ENCODE measurements around the gene GRK1.

Gene GRK1

GRCh38 chr13:113726961-113727411, 60.0 kb downstream of the GRK1 start:
- no peak overlapping the region for H3K4me3 ChIP-seq (replicated peaks; ENCODE audit: low read depth, low read length)
- TF ChIP-seq CTCF (IDR thresholded peaks at IDR 0.05; ENCODE audit: low read length, missing control alignments) = no peak
- DNase-seq (ENCODE audit: low read depth) = no peak

- no peak for DNase-seq (ENCODE audit: low read depth)
- H3K4me3 ChIP-seq (replicated peaks; ENCODE audit: low read depth, low read length) = no peak overlapping the region
- TF ChIP-seq CTCF (IDR thresholded peaks at IDR 0.05; ENCODE audit: low read length, missing control alignments) = no peak
Observed at GRCh38 chr13:113728571-113729054, 61.6 kb downstream of the GRK1 start.

DNA sequence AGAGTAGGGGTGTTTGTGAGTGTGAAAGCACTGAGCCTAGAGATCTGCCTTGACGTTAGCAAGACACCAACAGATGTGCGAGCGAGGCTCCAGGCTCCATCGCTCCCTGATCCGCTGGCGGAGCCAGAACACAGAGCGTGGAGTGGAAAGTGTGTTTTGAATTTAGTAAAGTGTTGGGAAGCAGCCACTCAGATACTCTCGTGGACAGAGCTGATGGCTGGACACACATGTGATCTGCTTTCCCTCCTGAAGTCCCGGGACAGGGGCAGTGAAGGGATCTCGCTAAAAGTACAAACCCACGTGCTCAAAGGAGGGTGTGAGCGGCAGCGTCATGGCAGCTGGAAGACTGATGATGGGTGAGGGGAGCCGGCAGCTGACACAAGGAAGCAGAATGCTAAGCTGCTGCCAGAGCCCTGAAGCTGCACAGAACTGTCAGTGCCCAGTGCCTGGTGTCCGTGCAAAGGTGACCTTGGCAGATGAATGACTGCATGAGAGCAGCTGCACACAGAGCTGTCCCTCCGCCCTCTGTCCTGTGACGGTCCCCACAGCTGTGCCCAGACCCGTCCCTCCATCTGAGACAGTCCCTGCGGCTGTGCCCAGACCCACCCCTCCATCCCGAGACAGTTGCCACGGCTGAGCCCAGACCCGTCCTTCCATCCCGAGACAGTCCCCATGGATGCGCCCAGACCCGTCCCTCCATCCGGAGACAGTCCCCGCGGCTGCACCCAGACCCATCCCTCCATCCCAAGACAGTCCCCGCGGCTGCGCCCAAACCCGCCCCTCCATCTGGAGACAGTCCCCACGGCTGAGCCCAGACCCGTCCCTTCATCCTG, 62.4 kb downstream of the GRK1 start:
- H3K4me3 ChIP-seq (replicated peaks; ENCODE audit: low read depth, low read length) = no peak overlapping the region
- no peak for TF ChIP-seq CTCF (IDR thresholded peaks at IDR 0.05; ENCODE audit: low read length, missing control alignments)
- no peak for DNase-seq (ENCODE audit: low read depth)

DNA sequence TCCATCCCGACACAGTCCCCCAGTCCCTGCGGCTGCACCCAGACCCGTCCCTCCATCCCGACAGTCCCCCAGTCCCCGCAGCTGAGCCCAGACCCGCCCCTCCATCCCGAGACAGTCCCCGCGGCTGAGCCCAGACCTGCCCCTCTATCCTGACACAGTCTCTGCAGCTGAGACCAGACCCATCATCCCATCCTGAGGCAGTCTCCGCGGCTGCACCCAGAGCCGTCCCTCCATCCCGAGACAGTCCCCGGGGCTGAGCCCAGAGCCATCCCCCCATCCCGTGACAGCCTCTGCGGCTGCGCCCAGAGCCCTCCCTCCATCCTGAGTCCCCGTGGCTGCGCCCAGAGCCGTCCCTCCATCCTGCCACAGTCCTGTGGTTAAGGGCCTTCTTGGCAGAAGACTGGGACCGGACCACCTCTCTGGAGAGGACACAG, 63.3 kb downstream of the GRK1 start:
- DNase-seq (ENCODE audit: low read depth) = no peak
- TF ChIP-seq CTCF (IDR thresholded peaks at IDR 0.05; ENCODE audit: low read length, missing control alignments) = no peak
- H3K4me3 ChIP-seq (replicated peaks; ENCODE audit: low read depth, low read length) = no peak overlapping the region

DNA sequence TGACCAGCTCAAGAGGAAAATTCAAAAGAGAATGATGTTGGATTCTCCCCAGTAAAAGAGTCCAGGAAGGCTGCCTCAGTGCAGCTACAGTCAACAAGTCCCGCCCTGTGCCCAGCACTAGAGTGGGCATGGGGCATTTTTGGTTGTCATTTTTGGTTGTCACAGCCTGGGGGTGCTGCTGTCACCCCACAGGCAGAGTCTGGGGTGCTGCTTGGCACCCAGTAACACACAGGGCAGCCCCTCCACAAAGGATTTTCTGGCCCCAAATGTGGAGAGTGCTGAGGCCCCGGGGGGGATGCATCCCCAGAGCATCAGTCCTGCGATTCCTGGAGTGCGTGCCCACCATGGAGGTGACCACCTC, 63.8 kb downstream of the GRK1 start:
- no peak for TF ChIP-seq CTCF (IDR thresholded peaks at IDR 0.05; ENCODE audit: low read length, missing control alignments)
- no peak overlapping the region for H3K4me3 ChIP-seq (replicated peaks; ENCODE audit: low read depth, low read length)
- no peak for DNase-seq (ENCODE audit: low read depth)

DNA sequence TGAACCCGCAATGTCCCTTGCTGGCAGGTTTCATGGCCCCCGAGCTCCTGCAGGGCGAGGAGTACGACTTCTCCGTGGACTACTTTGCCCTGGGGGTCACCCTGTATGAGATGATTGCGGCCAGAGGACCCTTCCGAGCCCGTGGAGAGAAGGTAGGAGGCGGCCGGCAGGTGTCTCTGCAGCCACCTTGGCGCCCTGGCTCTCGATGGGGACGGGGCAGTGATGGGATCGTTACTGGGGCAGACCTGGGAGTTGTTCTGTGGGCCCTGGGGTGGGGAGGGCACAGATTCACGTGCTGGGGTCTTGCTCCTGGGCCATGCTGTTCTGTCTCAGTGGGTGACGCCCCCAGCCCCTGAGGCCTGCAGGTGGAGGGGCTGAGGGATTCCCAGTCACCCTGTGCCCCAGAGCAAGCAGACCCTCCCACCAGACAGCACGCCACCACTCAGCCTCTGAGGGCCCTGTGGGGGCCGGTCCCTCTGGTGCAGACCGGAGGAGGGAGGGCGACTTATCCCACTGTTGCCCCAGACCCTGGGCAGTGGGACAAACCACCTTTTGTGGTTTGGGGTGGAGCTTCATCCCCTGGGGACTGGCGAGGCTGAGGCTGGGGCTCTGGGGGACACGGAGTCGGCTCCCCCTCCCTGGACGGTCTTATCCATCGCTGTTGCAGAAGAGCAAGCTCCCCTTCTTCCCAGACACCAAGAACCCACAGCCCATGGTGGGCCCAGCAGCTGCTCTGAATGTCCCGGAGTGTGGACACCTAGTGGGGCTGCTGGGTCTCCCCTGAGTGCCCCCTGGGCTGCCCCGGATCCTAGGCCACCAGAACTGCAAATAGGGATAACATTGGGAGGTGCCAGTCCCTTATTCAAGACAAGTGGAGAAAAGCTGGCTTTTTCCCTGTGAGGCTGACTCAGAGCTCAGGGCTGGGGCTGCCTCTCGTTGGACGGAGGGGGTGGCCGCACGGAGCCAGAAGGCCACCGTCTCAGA, 64.5 kb downstream of the GRK1 start:
- H3K4me3 ChIP-seq (replicated peaks; ENCODE audit: low read depth, low read length) = no peak overlapping the region
- no peak for DNase-seq (ENCODE audit: low read depth)
- TF ChIP-seq CTCF (IDR thresholded peaks at IDR 0.05; ENCODE audit: low read length, missing control alignments) = no peak

Measured in fibroblast of pulmonary artery (primary cell).